Measurements from ENCODE around the gene TMEM121. TPM values are rescaled to one million over a fixed set of nuclear protein-coding genes. Genes with fewer than 3 reads are reported as not detected.
A peak's percentile ranks its signal among the peaks of the same experiment; 100 is the strongest.
"Not testable (repeated sequence)": the region's sequence is repeated elsewhere in the genome, so short reads cannot be mapped to it uniquely, and the experiment has no call there.

The TMEM121 gene
- total RNA-seq, 4 donors from 2014 or later = 0.48 to 0.96 TPM; not detected in 2

GRCh38 chr14:105560048-105560669 lies 33.8 kb downstream of the TMEM121 start:
- H3K36me3 ChIP-seq; in situ Hi-C loops (cut with MboI; ENCODE audit: low pct_ligation_motif_present in 1 of 4, low pct_unique_long_range_greater_than_20kb in 1 of 4, low sequenced_read_pairs in 3 of 4); H3K27ac ChIP-seq; H3K27me3 ChIP-seq; H3K9me3 ChIP-seq; intact Hi-C loops (cut with DNase I; ENCODE audit: low total_unique reads); H3K4me3 ChIP-seq; H3K4me1 ChIP-seq: not testable (repeated sequence)
- 0% methylated on average over 2 of the region's 27 CpGs; no CpG with 5 or more reads in 1 of the 2 donors for WGBS, 2 donors (ENCODE audit: low coverage in 1 of 2)
- peak; percentile 49 for DNase-seq

DNA sequence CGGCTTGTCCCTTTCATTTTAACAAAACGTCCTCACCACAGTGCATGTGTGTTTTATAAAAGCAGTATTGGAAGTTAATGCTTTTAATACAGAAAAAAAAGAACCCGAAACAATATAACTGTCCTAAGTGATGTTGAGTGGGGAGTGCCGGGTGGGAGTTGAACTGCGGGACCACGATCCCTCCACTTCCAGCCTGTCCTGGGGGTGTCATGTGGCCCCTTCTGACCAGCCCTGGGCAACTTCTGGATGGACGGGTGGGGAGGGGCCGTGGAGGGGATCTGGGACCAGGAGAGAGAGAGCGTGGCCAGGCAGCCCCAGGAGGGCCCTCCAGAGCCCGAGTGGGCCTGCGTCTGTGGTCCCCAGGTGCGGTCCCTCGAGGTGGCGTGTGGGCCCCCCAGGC lies 35.0 kb downstream of the TMEM121 start:
- in situ Hi-C loops (cut with MboI; ENCODE audit: low pct_ligation_motif_present in 1 of 4, low pct_unique_long_range_greater_than_20kb in 1 of 4, low sequenced_read_pairs in 3 of 4); H3K27me3 ChIP-seq; intact Hi-C loops (cut with DNase I; ENCODE audit: low total_unique reads); H3K36me3 ChIP-seq; H3K9me3 ChIP-seq; H3K4me3 ChIP-seq; H3K4me1 ChIP-seq; DNase-seq: not testable (repeated sequence)
- H3K27ac ChIP-seq = peak overlapping the region in 1 of 4 donors; percentile 17
- WGBS, 2 donors (ENCODE audit: low coverage in 1 of 2) = 72% methylated on average over 9 of the region's 14 CpGs; no CpG with 5 or more reads in 1 of the 2 donors

GRCh38 chr14:105562713-105563346 lies 36.4 kb downstream of the TMEM121 start:
- 66 to 77% methylated on average over 4 of the region's 4 CpGs for WGBS, 2 donors (ENCODE audit: low coverage in 1 of 2)
- peak overlapping the region in 2 of 4 donors; percentile 1 to 34 for H3K27ac ChIP-seq
- H3K4me1 ChIP-seq = peaks cover 0 to 3% (median 0%) of the 10 kb centered on the region in 4 donors
- no peak for DNase-seq
- in situ Hi-C loops (cut with MboI; ENCODE audit: low pct_ligation_motif_present in 1 of 4, low pct_unique_long_range_greater_than_20kb in 1 of 4, low sequenced_read_pairs in 3 of 4) (no loop called here), intact Hi-C loops (cut with DNase I; ENCODE audit: low total_unique reads) (no loop called here)
- no peak overlapping the region for H3K4me3 ChIP-seq
- no peaks in the 10 kb centered on the region for H3K9me3 ChIP-seq
- TF ChIP-seq, protein P1, sequence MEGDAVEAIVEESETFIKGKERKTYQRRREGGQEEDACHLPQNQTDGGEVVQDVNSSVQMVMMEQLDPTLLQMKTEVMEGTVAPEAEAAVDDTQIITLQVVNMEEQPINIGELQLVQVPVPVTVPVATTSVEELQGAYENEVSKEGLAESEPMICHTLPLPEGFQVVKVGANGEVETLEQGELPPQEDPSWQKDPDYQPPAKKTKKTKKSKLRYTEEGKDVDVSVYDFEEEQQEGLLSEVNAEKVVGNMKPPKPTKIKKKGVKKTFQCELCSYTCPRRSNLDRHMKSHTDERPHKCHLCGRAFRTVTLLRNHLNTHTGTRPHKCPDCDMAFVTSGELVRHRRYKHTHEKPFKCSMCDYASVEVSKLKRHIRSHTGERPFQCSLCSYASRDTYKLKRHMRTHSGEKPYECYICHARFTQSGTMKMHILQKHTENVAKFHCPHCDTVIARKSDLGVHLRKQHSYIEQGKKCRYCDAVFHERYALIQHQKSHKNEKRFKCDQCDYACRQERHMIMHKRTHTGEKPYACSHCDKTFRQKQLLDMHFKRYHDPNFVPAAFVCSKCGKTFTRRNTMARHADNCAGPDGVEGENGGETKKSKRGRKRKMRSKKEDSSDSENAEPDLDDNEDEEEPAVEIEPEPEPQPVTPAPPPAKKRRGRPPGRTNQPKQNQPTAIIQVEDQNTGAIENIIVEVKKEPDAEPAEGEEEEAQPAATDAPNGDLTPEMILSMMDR (IDR thresholded peaks at IDR 0.05) = no peak
- no peak for TF ChIP-seq EP300 (IDR thresholded peaks at IDR 0.05; ENCODE audit: low read depth)
- TF ChIP-seq POLR2AphosphoS5 (IDR thresholded peaks at IDR 0.05) = no peak
- TF ChIP-seq POLR2A (IDR thresholded peaks at IDR 0.05) = no peak
- H3K36me3 ChIP-seq = no peaks in the 10 kb centered on the region
- H3K27me3 ChIP-seq = peaks cover 4% of the 10 kb centered on the region

DNA sequence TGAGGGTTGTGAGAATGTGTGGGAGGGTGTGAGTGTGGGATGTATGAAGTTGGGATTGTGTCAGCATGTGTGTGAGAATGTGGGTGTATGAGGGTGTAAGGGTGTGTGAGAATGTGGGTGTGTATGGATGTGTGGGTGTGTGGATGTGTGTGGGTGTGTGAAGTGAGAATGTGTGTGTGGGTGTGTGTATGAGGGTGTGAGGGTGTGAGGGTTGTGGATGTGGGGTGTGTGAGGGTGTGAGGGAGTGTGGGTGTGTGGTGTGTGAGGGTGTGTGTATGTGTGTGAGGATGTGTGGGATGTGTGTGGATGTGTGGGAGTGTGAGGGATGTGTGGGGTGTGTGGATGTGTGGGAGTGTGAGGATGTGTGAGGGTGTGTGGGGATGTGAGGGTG lies 37.0 kb downstream of the TMEM121 start:
- Histone ChIP-seq H3K27ac (peak overlapping the region in 1 of 4 donors; percentile 34), H3K9me3 (no peaks in the 10 kb centered on the region), H3K27me3 (peaks cover 3% of the 10 kb centered on the region), H3K36me3 (no peaks in the 10 kb centered on the region), H3K4me1 (peaks cover 0 to 3% (median 0%) of the 10 kb centered on the region in 4 donors), H3K4me3 (no peak overlapping the region)
- DNase-seq = no peak
- in situ Hi-C loops (cut with MboI; ENCODE audit: low pct_ligation_motif_present in 1 of 4, low pct_unique_long_range_greater_than_20kb in 1 of 4, low sequenced_read_pairs in 3 of 4) = no loop called here
- TF ChIP-seq, protein P1 (IDR thresholded peaks at IDR 0.05) = no peak
- TF ChIP-seq EP300 (IDR thresholded peaks at IDR 0.05; ENCODE audit: low read depth) (no peak), POLR2A (IDR thresholded peaks at IDR 0.05) (no peak), POLR2AphosphoS5 (IDR thresholded peaks at IDR 0.05) (no peak)
- intact Hi-C loops (cut with DNase I; ENCODE audit: low total_unique reads) = no loop called here

- DNase-seq; intact Hi-C loops (cut with DNase I; ENCODE audit: low total_unique reads); H3K4me3 ChIP-seq; H3K36me3 ChIP-seq; in situ Hi-C loops (cut with MboI; ENCODE audit: low pct_ligation_motif_present in 1 of 4, low pct_unique_long_range_greater_than_20kb in 1 of 4, low sequenced_read_pairs in 3 of 4); H3K27ac ChIP-seq; H3K4me1 ChIP-seq; H3K27me3 ChIP-seq; H3K9me3 ChIP-seq: not testable (repeated sequence)
- 30% methylated on average over 14 of the region's 16 CpGs; no CpG with 5 or more reads in 1 of the 2 donors for WGBS, 2 donors (ENCODE audit: low coverage in 1 of 2)
Observed at GRCh38 chr14:105564536-105564935, 38.2 kb downstream of the TMEM121 start.

DNA sequence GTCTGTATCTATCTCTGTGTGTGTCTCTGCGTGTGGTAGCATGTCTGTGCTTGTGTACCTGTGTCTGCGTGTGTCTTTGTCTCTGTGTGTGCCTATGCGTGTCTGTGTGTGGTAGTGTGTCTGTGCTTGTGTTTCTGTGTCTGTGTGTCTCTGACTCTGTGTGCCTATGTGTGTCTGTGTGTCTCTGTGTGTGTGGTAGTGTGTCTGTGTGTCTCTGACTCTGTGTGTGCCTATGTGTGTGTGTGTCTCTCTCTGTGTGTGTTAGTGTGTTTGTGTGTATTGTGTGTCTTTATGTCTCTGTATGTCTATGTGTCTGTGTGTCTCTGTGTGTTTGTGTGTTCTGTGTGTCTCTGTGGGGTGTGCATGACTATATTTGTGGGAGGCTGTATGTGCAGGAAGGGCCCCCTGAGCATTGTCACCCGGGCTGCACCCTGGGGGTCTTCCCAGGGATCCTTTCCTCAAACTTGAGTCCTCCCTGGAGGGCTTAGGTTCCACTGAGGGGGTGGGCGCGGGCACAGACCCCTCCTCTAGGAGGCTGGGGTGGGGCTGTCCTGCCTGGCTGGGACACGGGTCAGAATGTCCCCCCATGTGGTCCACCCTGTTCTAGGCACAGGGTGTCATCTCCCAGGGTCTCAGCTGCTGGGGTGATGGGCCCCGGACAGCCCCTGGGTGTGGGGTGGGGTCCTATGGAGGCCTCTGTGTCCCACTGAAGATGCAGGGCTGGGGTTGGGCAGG lies 39.0 kb downstream of the TMEM121 start:
- 67 to 100% methylated on average over 3 to 4 of the region's 8 CpGs for WGBS, 2 donors (ENCODE audit: low coverage in 1 of 2)
- H3K27me3 ChIP-seq; intact Hi-C loops (cut with DNase I; ENCODE audit: low total_unique reads); DNase-seq; H3K36me3 ChIP-seq; H3K9me3 ChIP-seq; in situ Hi-C loops (cut with MboI; ENCODE audit: low pct_ligation_motif_present in 1 of 4, low pct_unique_long_range_greater_than_20kb in 1 of 4, low sequenced_read_pairs in 3 of 4); H3K4me1 ChIP-seq; H3K4me3 ChIP-seq: not testable (repeated sequence)
- H3K27ac ChIP-seq = peak overlapping the region in 2 of 4 donors; percentile 18 to 62

DNA sequence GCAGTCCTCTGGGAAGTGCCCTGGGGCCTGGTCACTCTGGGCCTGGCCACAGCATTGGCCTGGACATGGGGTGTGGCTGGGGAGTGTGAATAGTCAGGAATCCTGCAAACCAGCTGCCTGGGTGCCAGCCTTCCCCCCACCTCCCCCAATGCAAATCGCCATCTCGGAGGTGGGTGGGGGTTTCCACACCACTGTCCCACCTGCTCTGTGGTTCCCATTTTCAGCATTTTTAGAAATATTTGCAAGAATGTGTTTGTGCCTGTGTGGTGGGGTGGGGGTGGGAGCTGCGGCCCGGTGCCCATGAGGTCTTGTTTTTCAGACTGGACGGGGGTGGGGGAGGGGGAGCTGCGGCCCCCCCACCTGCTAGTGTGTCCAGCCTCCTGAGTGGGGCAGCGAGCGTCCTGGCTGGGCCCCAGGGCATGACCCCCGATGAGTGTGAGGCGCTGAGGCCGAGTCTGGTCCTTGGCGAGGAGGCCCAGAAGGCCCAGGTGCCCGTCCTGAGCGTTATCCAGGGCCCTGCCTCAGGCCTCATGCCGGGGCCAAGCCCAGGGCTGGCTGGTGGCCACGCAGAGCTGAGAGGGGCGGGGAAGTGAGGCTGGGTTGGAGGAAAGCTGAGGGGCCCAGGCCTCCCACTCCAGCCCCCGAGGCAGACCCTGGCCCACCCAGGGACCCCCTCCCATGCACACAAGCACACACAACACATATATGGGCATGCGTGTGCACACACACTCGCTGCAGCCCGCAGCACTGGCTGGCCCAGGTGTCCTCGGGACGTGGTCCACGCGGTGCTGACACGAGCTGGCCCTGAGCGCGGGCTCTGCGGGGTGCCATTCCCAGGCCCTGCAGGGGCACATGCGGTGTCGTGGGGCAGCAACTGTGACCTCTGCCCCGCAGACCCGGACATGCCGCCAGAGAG lies 40.1 kb downstream of the TMEM121 start:
- H3K27ac ChIP-seq = peak overlapping the region in 2 of 4 donors; percentile 39 to 51
- DNase-seq; H3K4me3 ChIP-seq; H3K9me3 ChIP-seq; H3K4me1 ChIP-seq; H3K36me3 ChIP-seq; H3K27me3 ChIP-seq; intact Hi-C loops (cut with DNase I; ENCODE audit: low total_unique reads); in situ Hi-C loops (cut with MboI; ENCODE audit: low pct_ligation_motif_present in 1 of 4, low pct_unique_long_range_greater_than_20kb in 1 of 4, low sequenced_read_pairs in 3 of 4): not testable (repeated sequence)
- whole genome bisulfite sequencing, 2 donors (ENCODE audit: low coverage in 1 of 2) = 90% methylated on average over 3 of the region's 34 CpGs; no CpG with 5 or more reads in 1 of the 2 donors
